SK-N-SH treated with all-trans-retinoic acid at 6 μM for 48 hours (cell line): ENCODE data around the gene AOX1.

ENCODE experiments used
- BACH2 ChIP-seq: fragments of 250-450 bp; sonication (Bioruptor Pico); IDR thresholded peaks from 2 replicates; pipeline ENCODE4 v1.9.0; 2021; ENCODE audit warnings: mild to moderate bottlenecking, borderline replicate concordance
- CREB5 ChIP-seq: fragments of 250-450 bp; sonication (Bioruptor Pico); IDR thresholded peaks from 2 replicates; pipeline ENCODE4 v1.5.1; 2020; ENCODE audit warnings: low read depth, mild to moderate bottlenecking, moderate library complexity
- GLIS3 ChIP-seq: fragments of 250-450 bp; sonication (Bioruptor Pico); IDR thresholded peaks from 2 replicates; pipeline ENCODE4 v1.5.0; 2020; ENCODE audit warnings: mild to moderate bottlenecking, moderate library complexity
- ISL1 ChIP-seq: fragments of 250-450 bp; sonication (Bioruptor Pico); IDR thresholded peaks from 2 replicates; pipeline ENCODE4 v2.1.2; 2022; ENCODE audit warnings: mild to moderate bottlenecking, moderate library complexity
- PATZ1 ChIP-seq: fragments of 250-450 bp; sonication (Bioruptor Pico); IDR thresholded peaks from 2 replicates; pipeline ENCODE4 v1.8.0; 2020; ENCODE audit warnings: mild to moderate bottlenecking, moderate library complexity, borderline replicate concordance
- RARB ChIP-seq: fragments of 250-450 bp; sonication (Bioruptor Pico); IDR thresholded peaks from 2 replicates; pipeline ENCODE4 v1.8.0; 2021; ENCODE audit warnings: mild to moderate bottlenecking, moderate library complexity
- SNAI2 ChIP-seq: fragments of 250-450 bp; sonication (Bioruptor Pico); IDR thresholded peaks from 2 replicates; pipeline ENCODE4 v1.5.0; 2020; ENCODE audit warnings: mild to moderate bottlenecking, moderate library complexity
- ZC3H10 ChIP-seq: fragments of 250-450 bp; sonication (Bioruptor Pico); IDR thresholded peaks from 2 replicates; pipeline ENCODE4 v1.5.1; 2021; ENCODE audit warnings: mild to moderate bottlenecking, moderate library complexity
- ZNF565 ChIP-seq: fragments of 450-650 bp; formaldehyde crosslinking; conservative IDR thresholded peaks from 2 replicates; pipeline ENCODE4 v1.5.0; 2020; ENCODE audit warnings: low read depth, mild to moderate bottlenecking, moderate library complexity
- TF ChIP-seq, protein P1 (sequence below): fragments of 250-450 bp; sonication (Bioruptor Pico); IDR thresholded peaks from 2 replicates; pipeline ENCODE4 v1.5.0; 2020; ENCODE audit warnings: mild to moderate bottlenecking, moderate library complexity

DNA sequence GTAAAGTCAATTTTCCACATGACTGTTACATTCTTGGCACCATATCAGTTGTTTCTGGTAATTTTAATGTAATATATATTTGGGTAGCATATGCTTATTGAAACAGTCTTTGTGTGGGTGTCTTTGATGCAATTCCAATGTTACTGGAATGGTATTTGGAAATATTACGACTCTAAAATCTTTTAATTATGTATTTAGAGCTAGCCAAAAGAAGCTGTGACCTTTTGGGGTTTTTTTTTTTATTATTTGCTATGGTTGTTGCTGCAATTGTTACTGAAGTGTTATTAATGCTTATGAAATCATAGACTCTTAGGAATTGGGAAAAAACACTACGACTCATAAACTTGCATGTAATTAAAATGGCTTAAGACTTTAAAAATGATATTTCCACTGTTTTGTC, 95.9 kb downstream of the AOX1 start:
- TF ChIP-seq, protein P1, sequence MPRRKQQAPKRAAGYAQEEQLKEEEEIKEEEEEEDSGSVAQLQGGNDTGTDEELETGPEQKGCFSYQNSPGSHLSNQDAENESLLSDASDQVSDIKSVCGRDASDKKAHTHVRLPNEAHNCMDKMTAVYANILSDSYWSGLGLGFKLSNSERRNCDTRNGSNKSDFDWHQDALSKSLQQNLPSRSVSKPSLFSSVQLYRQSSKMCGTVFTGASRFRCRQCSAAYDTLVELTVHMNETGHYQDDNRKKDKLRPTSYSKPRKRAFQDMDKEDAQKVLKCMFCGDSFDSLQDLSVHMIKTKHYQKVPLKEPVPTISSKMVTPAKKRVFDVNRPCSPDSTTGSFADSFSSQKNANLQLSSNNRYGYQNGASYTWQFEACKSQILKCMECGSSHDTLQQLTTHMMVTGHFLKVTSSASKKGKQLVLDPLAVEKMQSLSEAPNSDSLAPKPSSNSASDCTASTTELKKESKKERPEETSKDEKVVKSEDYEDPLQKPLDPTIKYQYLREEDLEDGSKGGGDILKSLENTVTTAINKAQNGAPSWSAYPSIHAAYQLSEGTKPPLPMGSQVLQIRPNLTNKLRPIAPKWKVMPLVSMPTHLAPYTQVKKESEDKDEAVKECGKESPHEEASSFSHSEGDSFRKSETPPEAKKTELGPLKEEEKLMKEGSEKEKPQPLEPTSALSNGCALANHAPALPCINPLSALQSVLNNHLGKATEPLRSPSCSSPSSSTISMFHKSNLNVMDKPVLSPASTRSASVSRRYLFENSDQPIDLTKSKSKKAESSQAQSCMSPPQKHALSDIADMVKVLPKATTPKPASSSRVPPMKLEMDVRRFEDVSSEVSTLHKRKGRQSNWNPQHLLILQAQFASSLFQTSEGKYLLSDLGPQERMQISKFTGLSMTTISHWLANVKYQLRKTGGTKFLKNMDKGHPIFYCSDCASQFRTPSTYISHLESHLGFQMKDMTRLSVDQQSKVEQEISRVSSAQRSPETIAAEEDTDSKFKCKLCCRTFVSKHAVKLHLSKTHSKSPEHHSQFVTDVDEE (CRISPR knock-in tag) = no peak
- no peak for TF ChIP-seq ZC3H10 (CRISPR knock-in tag)
- no peak for TF ChIP-seq SNAI2 (CRISPR knock-in tag)
- TF ChIP-seq BACH2 (CRISPR knock-in tag) = no peak
- no peak for TF ChIP-seq PATZ1
- TF ChIP-seq RARB = no peak
- no peak for TF ChIP-seq CREB5 (CRISPR knock-in tag)
- no peak for TF ChIP-seq ZNF565 (CRISPR knock-in tag)
- TF ChIP-seq GLIS3 (CRISPR knock-in tag) = no peak
- TF ChIP-seq ISL1 (CRISPR knock-in tag) = no peak
